B cell (primary cell): Measurements from ENCODE around the gene ARL4C.

Source experiments
- EZH2 ChIP-seq: IDR thresholded peaks from 2 replicates; pipeline ENCODE4 v1.6.1; 2012; ENCODE audit warnings: borderline replicate concordance, low read depth, mild to moderate bottlenecking, moderate library complexity, low read length; ENCODE audit not compliant: insufficient read depth, poor library complexity, severe bottlenecking
- TF ChIP-seq, protein P1 (sequence below): fragments of 200-600 bp; IDR thresholded peaks from one replicate; pipeline ENCODE4 v1.8.0; 2022; ENCODE audit warnings: antibody characterized with exemption, mild to moderate bottlenecking

DNA sequence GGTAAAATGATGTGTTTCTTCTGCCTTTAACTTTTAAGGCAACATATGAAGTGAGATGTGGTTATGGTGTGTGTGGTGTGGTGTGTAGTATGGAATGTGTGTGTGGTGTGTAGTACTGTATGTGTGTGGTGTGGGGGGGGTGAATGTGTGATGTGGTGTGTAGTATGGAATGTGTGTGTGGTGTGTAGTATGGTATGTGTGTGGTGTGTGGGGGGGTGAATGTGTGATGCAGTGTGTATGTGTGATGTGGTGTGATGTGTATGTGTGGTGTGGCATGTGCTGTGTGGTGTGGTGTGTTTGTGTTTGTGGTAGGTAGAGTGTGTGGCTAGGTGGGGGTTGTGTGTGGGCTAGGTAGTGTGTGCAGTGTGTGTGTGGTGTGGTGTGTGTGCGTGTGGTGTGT, 17.2 kb upstream of the ARL4C start:
- TF ChIP-seq, protein P1, sequence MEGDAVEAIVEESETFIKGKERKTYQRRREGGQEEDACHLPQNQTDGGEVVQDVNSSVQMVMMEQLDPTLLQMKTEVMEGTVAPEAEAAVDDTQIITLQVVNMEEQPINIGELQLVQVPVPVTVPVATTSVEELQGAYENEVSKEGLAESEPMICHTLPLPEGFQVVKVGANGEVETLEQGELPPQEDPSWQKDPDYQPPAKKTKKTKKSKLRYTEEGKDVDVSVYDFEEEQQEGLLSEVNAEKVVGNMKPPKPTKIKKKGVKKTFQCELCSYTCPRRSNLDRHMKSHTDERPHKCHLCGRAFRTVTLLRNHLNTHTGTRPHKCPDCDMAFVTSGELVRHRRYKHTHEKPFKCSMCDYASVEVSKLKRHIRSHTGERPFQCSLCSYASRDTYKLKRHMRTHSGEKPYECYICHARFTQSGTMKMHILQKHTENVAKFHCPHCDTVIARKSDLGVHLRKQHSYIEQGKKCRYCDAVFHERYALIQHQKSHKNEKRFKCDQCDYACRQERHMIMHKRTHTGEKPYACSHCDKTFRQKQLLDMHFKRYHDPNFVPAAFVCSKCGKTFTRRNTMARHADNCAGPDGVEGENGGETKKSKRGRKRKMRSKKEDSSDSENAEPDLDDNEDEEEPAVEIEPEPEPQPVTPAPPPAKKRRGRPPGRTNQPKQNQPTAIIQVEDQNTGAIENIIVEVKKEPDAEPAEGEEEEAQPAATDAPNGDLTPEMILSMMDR, result no peak
- no peak for TF ChIP-seq EZH2
